Spleen (tissue), 7 donors: ENCODE results near the gene CD82.

ENCODE experiments used
- CTCF ChIP-seq, 11 experiments: fragments of 200-600 bp in 7 of 11; fragments of 450-650 bp in 4 of 11; sonication (generic) in 4 of 11; IDR thresholded peaks in 8 of 11; conservative IDR thresholded peaks in 3 of 11; 1 replicate in 7 of 11; 2 replicates in 4 of 11; pipeline versions ENCODE4 v1.4.0 to v1.8.0; 2016 to 2021; ENCODE audit warnings: antibody characterized with exemption in 11 of 11, inconsistent platforms in 4 of 11, mild to moderate bottlenecking in 1 of 11
- POLR2AphosphoS5 ChIP-seq, 3 donors: sonication (generic); formaldehyde crosslinking; IDR thresholded peaks; one replicate each; pipeline ENCODE4 v1.5.1; 2017; ENCODE audit warnings: antibody characterized with exemption in 3 of 3
- donor health status: DM: no; HTN: no; CAD: no; lungs with moderate emphysema.
- donor health status: DM: no; HTN: no; CAD: no.
- donor health status: DM: no; HTN: no; CAD: no.

DNA sequence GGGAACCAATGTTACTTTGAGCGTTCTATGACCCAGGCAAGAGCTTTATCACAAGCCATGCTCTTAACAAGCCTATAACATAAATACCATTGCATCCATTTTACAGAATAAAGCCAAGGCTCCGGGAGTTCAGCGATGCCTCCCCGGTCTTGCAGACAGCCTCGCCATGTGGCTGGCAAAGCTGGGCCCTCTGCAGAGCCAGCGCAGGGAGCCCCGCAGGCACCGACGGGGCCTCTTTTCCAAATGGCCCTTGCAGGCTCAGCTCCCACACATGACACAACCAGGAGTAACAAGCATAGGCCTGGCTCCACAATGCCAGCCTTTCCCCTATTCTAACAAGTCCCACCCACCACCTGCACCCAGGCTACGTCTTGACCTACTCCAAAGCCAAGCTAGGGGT, 89.1 kb downstream of the CD82 start:
- TF ChIP-seq CTCF (IDR thresholded peaks at IDR 0.05 in 8 of 11, conservative IDR thresholded peaks at IDR 0.05 in 3 of 11) (no peak), POLR2AphosphoS5 (IDR thresholded peaks at IDR 0.05) (no peak)
